SU-DHL-6 (cell line): ENCODE results near the gene ELP2.

ENCODE experiments used
- H2AFZ ChIP-seq: fragments of 200-600 bp; sonication (generic); 2 replicates; pipeline ENCODE4 v1.6.1; 2014; ENCODE audit warnings: low read depth, mild to moderate bottlenecking, moderate library complexity, mixed read lengths, antibody characterized with exemption, low read length; ENCODE audit not compliant: severe bottlenecking
- H3F3A ChIP-seq: fragments of 200-600 bp; shearing (Covaris generic); 2 replicates; pipeline ENCODE4 v1.6.0; 2016; ENCODE audit warnings: antibody characterized with exemption, mild to moderate bottlenecking; ENCODE audit not compliant: insufficient read depth
- H3K27ac ChIP-seq: fragments of 200-600 bp; sonication (generic); 2 replicates; pipeline ENCODE4 v1.5.1; 2016; ENCODE audit warnings: low read depth, mild to moderate bottlenecking, low read length, moderate library complexity, mixed read lengths
- H3K27me3 ChIP-seq: fragments of 200-600 bp; sonication (generic), shearing (Covaris generic); 2 replicates; pipeline ENCODE4 v1.6.0; 2014; ENCODE audit warnings: mild to moderate bottlenecking, low read length
- H3K36me3 ChIP-seq: fragments of 200-600 bp; sonication (generic); 2 replicates; pipeline ENCODE4 v1.6.1; 2014; ENCODE audit warnings: mild to moderate bottlenecking, low read length, mixed read lengths
- H3K4me2 ChIP-seq: fragments of 300-600, 200-600 bp; shearing (Covaris generic), sonication (generic); 2 replicates; pipeline ENCODE4 v1.6.0; 2014; ENCODE audit warnings: low read length, low read depth, mild to moderate bottlenecking; ENCODE audit not compliant: poor library complexity, severe bottlenecking
- H3K4me3 ChIP-seq: fragments of 200-600 bp; sonication (generic); 2 replicates; pipeline ENCODE4 v1.5.1; 2014; ENCODE audit warnings: antibody characterized with exemption, low read length, mild to moderate bottlenecking, mixed read lengths; ENCODE audit not compliant: insufficient read depth, poor library complexity, severe bottlenecking
- H3K79me2 ChIP-seq: fragments of 200-600 bp; sonication (generic); 2 replicates; pipeline ENCODE4 v1.6.1; 2014; ENCODE audit warnings: mild to moderate bottlenecking, low read length, moderate library complexity; ENCODE audit not compliant: insufficient read depth
- H3K9ac ChIP-seq: fragments of 200-600 bp; sonication (generic); 2 replicates; pipeline ENCODE4 v1.7.0; 2014; ENCODE audit warnings: mild to moderate bottlenecking, low read length
- H3K9me2 ChIP-seq: fragments of 200-600 bp; sonication (generic); replicated peaks from 2 replicates; pipeline ENCODE4 v1.6.1; 2014; ENCODE audit warnings: low read length; ENCODE audit not compliant: insufficient read depth
- H3K9me3 ChIP-seq: fragments of 200-600 bp; sonication (generic); 2 replicates; pipeline ENCODE4 v1.6.1; 2014; ENCODE audit warnings: low read length, mixed read lengths; ENCODE audit not compliant: insufficient read depth
- H4K20me1 ChIP-seq: fragments of 200-600 bp; sonication (generic); 2 replicates; pipeline ENCODE4 v1.6.1; 2014; ENCODE audit warnings: low read depth, mild to moderate bottlenecking, antibody characterized with exemption, low read length, moderate library complexity, mixed read lengths
- CTCF ChIP-seq: fragments of 200-600 bp; sonication (generic); IDR thresholded peaks from one replicate; pipeline ENCODE4 v1.5.1; 2017; ENCODE audit warnings: antibody characterized with exemption, mild to moderate bottlenecking, low read length, moderate library complexity; ENCODE audit not compliant: insufficient read depth, poor library complexity, severe bottlenecking
- EZH2phosphoT487 ChIP-seq: fragments of 200-600 bp; sonication (generic), shearing (Covaris generic); conservative IDR thresholded peaks from 2 replicates; pipeline ENCODE4 v1.6.1; 2018; ENCODE audit warnings: mild to moderate bottlenecking, antibody characterized with exemption, low read length, moderate library complexity, mixed read lengths

The ELP2 gene

GRCh38 chr18:36130039-36130831 is 536 bp downstream of the ELP2 start:
- Histone ChIP-seq H2AFZ (peak overlapping the region; percentile 92), H4K20me1 (peaks cover 24% of the 10 kb centered on the region), H3F3A (no peaks in the 10 kb centered on the region; the same call in 1 of the 2 replicates), H3K9ac (peak overlapping the region; percentile 96), H3K36me3 (peaks cover 13% of the 10 kb centered on the region; the same call in 1 of the 2 replicates), H3K4me3 (peak overlapping the region; percentile 87), H3K9me2 (no peaks in the 10 kb centered on the region), H3K27ac (peak overlapping the region; percentile 84), H3K9me3 (no peaks in the 10 kb centered on the region), H3K27me3 (no peaks in the 10 kb centered on the region), H3K79me2 (peaks cover 79% of the 10 kb centered on the region), H3K4me2 (peak overlapping the region; percentile 96)
- no peak for TF ChIP-seq EZH2phosphoT487
- no peak for TF ChIP-seq CTCF

GRCh38 chr18:36130883-36131653 is 1.4 kb downstream of the ELP2 start:
- Histone ChIP-seq H3K4me3 (peak overlapping the region; percentile 87), H3K4me2 (peak overlapping the region; percentile 96), H2AFZ (no peak overlapping the region), H3K27me3 (no peaks in the 10 kb centered on the region), H3K9me2 (no peaks in the 10 kb centered on the region), H3F3A (no peaks in the 10 kb centered on the region; the same call in 1 of the 2 replicates), H3K27ac (peak overlapping the region; percentile 6; the same call in 1 of the 2 replicates), H4K20me1 (peaks cover 28% of the 10 kb centered on the region), H3K9me3 (no peaks in the 10 kb centered on the region), H3K9ac (peak overlapping the region; percentile 96), H3K36me3 (peaks cover 20% of the 10 kb centered on the region; the same call in 1 of the 2 replicates), H3K79me2 (peaks cover 84% of the 10 kb centered on the region)
- TF ChIP-seq EZH2phosphoT487 (no peak), CTCF (no peak)

- Histone ChIP-seq H3K9me3 (no peaks in the 10 kb centered on the region), H4K20me1 (peaks cover 28% of the 10 kb centered on the region), H3K4me2 (peak overlapping the region; percentile 96), H3K4me3 (no peak overlapping the region), H3F3A (no peaks in the 10 kb centered on the region; the same call in 1 of the 2 replicates), H3K9me2 (no peaks in the 10 kb centered on the region), H3K9ac (no peak overlapping the region), H3K27me3 (no peaks in the 10 kb centered on the region), H2AFZ (no peak overlapping the region), H3K79me2 (peaks cover 82% of the 10 kb centered on the region), H3K36me3 (peaks cover 28% of the 10 kb centered on the region; the same call in 1 of the 2 replicates), H3K27ac (no peak overlapping the region)
- TF ChIP-seq EZH2phosphoT487, result no peak
- TF ChIP-seq CTCF, result no peak
Observed at GRCh38 chr18:36131692-36132483, 2.2 kb downstream of the ELP2 start.
